ENCODE results near the gene ZNF423.

Gene ZNF423

GRCh38 chr16:49608098-49608497, 247.8 kb downstream of the ZNF423 start:
- Mint-ChIP-seq H3K36me3 (peaks cover 2% of the 10 kb centered on the region), H3K4me3 (no peak overlapping the region), H3K27me3 (peaks cover 12% of the 10 kb centered on the region), H3K4me1 (no peaks in the 10 kb centered on the region), H3K9me3 (peaks cover 2% of the 10 kb centered on the region), H3K27ac (no peak overlapping the region)
- no peak for ATAC-seq (ENCODE audit: low read depth)
- DNase-seq (ENCODE audit: low spot score in 2 of 2), result no peak

- H3K36me3 Mint-ChIP-seq, result peaks cover 2% of the 10 kb centered on the region
- no peak overlapping the region for H3K4me3 Mint-ChIP-seq
- DNase-seq (ENCODE audit: low spot score in 2 of 2) (no peak), ATAC-seq (ENCODE audit: low read depth) (no peak)
- peaks cover 2% of the 10 kb centered on the region for H3K9me3 Mint-ChIP-seq
- H3K27me3 Mint-ChIP-seq, result peaks cover 10% of the 10 kb centered on the region
- no peak overlapping the region for H3K27ac Mint-ChIP-seq
- H3K4me1 Mint-ChIP-seq, result no peaks in the 10 kb centered on the region
Measured at GRCh38 chr16:49605536-49606254, 250.2 kb downstream of the ZNF423 start.

DNA sequence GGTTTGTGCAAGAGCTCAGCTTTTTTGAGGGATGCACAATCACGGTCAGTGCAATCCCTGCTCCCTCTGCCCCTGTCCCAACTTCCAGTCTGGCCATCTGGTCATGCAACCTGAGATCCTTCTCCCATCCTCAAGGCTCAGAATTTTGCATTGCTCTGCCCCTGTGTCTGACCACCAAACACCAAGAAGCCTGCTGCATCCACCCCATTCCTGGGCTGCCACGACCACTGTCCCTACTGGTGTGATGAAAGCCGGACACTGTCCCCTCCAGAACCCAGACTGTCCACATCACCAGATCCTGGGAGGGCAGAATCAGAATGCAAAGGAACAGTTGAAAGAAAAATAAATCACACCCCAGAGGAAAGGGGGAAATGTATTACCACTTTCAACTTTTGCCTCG, 251.3 kb downstream of the ZNF423 start:
- Mint-ChIP-seq H3K27ac (no peak overlapping the region), H3K4me1 (no peaks in the 10 kb centered on the region), H3K9me3 (peaks cover 2% of the 10 kb centered on the region), H3K27me3 (peaks cover 11% of the 10 kb centered on the region), H3K36me3 (peaks cover 2% of the 10 kb centered on the region), H3K4me3 (no peak overlapping the region)
- DNase-seq (ENCODE audit: low spot score in 2 of 2) (no peak), ATAC-seq (ENCODE audit: low read depth) (no peak)

DNA sequence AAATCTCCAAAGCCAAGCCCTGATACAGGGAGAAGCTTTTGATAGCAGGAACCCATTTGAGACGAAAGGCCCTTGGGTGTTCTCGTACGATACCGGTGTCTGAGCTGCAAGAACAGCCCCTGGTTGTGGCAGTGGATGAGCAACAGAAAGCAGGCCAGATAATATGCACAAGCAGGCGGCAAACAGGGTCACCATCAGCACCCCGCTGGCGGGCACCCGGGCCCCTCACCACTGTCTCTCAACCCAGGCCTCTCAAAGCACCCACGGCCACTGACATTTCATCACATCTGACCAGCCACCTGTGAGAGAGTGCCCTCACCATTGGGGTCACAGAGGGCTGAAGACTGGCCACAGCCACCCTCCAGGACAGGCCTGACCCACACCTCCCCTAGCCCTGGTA, 252.0 kb downstream of the ZNF423 start:
- H3K36me3 Mint-ChIP-seq, result no peaks in the 10 kb centered on the region
- H3K27ac Mint-ChIP-seq, result no peak overlapping the region
- H3K9me3 Mint-ChIP-seq, result no peaks in the 10 kb centered on the region
- DNase-seq (ENCODE audit: low spot score in 2 of 2) (no peak), ATAC-seq (ENCODE audit: low read depth) (no peak)
- no peaks in the 10 kb centered on the region for H3K4me1 Mint-ChIP-seq
- peaks cover 11% of the 10 kb centered on the region for H3K27me3 Mint-ChIP-seq
- no peak overlapping the region for H3K4me3 Mint-ChIP-seq

- no peak overlapping the region for H3K27ac Mint-ChIP-seq
Measured at GRCh38 chr16:49602976-49603310, 253.0 kb downstream of the ZNF423 start.

DNA sequence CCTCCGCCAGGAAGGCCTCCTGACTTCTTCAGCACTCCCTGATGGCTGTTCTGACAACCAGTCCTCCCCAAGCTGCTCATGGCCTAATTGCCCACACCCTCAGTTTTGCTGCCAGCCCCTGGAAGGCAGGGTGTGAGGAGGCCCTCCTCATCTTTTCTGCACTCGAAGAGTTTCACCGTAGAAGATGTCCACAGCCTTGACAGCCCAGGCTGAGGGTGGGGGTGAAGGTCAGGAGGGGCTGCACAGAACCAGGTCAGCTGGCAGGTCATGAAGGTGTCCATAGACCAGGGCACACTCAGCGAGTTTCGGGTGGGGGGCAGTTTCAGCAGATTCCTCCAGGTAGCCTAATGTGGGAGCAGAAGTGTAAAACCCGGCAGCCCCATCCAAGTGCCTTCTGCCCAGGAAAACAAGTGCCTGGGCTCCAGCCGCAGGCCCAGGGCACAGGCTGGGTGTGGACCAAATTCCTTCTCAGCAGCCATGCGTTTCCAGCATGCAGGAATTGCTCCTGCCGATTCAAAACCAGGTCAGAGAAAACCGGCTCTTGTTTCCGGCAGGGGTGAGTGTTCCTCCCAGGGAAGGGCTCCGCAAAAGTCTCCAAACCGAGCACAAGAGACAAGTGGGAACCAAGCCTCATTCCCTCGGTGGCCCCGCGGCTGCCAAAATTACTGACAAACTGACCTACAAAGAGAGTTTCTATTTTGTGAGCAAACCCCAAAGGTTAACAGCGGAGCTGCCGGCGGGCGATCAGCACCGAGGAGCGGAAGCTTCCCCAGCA, 253.5 kb downstream of the ZNF423 start:
- Mint-ChIP-seq H3K27ac (no peak overlapping the region), H3K36me3 (no peaks in the 10 kb centered on the region), H3K4me1 (no peaks in the 10 kb centered on the region), H3K27me3 (peaks cover 11% of the 10 kb centered on the region), H3K9me3 (no peaks in the 10 kb centered on the region), H3K4me3 (no peak overlapping the region)
- ATAC-seq (ENCODE audit: low read depth) (no peak), DNase-seq (ENCODE audit: low spot score in 2 of 2) (no peak)

More at GRCh38 chr16:49602976-49603310, 253.0 kb downstream of the ZNF423 start:
- H3K36me3 Mint-ChIP-seq, result no peaks in the 10 kb centered on the region
- H3K4me3 Mint-ChIP-seq, result no peak overlapping the region
- no peak for DNase-seq (ENCODE audit: low spot score in 2 of 2)
- no peaks in the 10 kb centered on the region for H3K4me1 Mint-ChIP-seq
- no peaks in the 10 kb centered on the region for H3K9me3 Mint-ChIP-seq
- no peak for ATAC-seq (ENCODE audit: low read depth)
- peaks cover 11% of the 10 kb centered on the region for H3K27me3 Mint-ChIP-seq

GRCh38 chr16:49601576-49601975, 254.3 kb downstream of the ZNF423 start:
- Mint-ChIP-seq H3K36me3 (no peaks in the 10 kb centered on the region), H3K27ac (no peak overlapping the region), H3K4me3 (no peak overlapping the region), H3K4me1 (no peaks in the 10 kb centered on the region), H3K9me3 (no peaks in the 10 kb centered on the region), H3K27me3 (peaks cover 10% of the 10 kb centered on the region)
- ATAC-seq (ENCODE audit: low read depth) (no peak), DNase-seq (ENCODE audit: low spot score in 2 of 2) (no peak)

DNA sequence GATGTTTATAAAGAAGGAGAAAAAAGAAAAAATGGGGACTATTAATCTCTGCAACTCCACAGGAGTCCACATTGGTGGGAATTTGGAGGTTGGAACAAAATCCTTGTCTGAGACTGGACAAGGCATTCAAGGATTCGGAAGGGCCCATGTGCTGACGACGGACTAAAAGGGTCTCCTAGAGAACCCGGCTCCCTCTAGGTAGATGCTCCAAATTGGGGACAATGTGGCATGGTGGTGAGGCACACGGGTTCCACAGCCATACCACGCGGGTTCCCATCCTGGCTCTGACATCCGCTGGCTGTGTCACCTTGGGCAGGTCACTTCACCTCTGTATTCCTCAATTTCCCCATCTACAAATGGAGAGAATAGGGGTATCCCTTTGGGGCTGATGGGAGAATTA, 254.9 kb downstream of the ZNF423 start:
- no peaks in the 10 kb centered on the region for H3K9me3 Mint-ChIP-seq
- no peak overlapping the region for H3K4me3 Mint-ChIP-seq
- H3K36me3 Mint-ChIP-seq, result no peaks in the 10 kb centered on the region
- H3K27me3 Mint-ChIP-seq, result peaks cover 7% of the 10 kb centered on the region
- no peaks in the 10 kb centered on the region for H3K4me1 Mint-ChIP-seq
- H3K27ac Mint-ChIP-seq, result no peak overlapping the region
- DNase-seq (ENCODE audit: low spot score in 2 of 2) (no peak), ATAC-seq (ENCODE audit: low read depth) (no peak)

GRCh38 chr16:49600536-49600935, 255.4 kb downstream of the ZNF423 start:
- DNase-seq (ENCODE audit: low spot score in 2 of 2) (no peak), ATAC-seq (ENCODE audit: low read depth) (no peak)
- H3K4me3 Mint-ChIP-seq, result no peak overlapping the region
- H3K9me3 Mint-ChIP-seq, result no peaks in the 10 kb centered on the region
- peaks cover 3% of the 10 kb centered on the region for H3K27me3 Mint-ChIP-seq
- no peaks in the 10 kb centered on the region for H3K4me1 Mint-ChIP-seq
- H3K27ac Mint-ChIP-seq, result no peak overlapping the region
- no peaks in the 10 kb centered on the region for H3K36me3 Mint-ChIP-seq

- no peak for ATAC-seq (ENCODE audit: low read depth)
- Mint-ChIP-seq H3K4me1 (no peaks in the 10 kb centered on the region), H3K27me3 (peaks cover 3% of the 10 kb centered on the region)
Measured at GRCh38 chr16:49599704-49600103, 256.2 kb downstream of the ZNF423 start.

GRCh38 chr16:49599281-49599680, 256.6 kb downstream of the ZNF423 start:
- Mint-ChIP-seq H3K36me3 (no peaks in the 10 kb centered on the region), H3K9me3 (no peaks in the 10 kb centered on the region), H3K27me3 (peaks cover 7% of the 10 kb centered on the region), H3K4me3 (no peak overlapping the region), H3K27ac (no peak overlapping the region), H3K4me1 (no peaks in the 10 kb centered on the region)
- no peak for DNase-seq (ENCODE audit: low spot score in 2 of 2)
- ATAC-seq (ENCODE audit: low read depth), result no peak

More at GRCh38 chr16:49599704-49600103, 256.2 kb downstream of the ZNF423 start:
- DNase-seq (ENCODE audit: low spot score in 2 of 2), result no peak
- H3K36me3 Mint-ChIP-seq, result no peaks in the 10 kb centered on the region
- no peaks in the 10 kb centered on the region for H3K9me3 Mint-ChIP-seq
- no peak overlapping the region for H3K27ac Mint-ChIP-seq
- no peak overlapping the region for H3K4me3 Mint-ChIP-seq

DNA sequence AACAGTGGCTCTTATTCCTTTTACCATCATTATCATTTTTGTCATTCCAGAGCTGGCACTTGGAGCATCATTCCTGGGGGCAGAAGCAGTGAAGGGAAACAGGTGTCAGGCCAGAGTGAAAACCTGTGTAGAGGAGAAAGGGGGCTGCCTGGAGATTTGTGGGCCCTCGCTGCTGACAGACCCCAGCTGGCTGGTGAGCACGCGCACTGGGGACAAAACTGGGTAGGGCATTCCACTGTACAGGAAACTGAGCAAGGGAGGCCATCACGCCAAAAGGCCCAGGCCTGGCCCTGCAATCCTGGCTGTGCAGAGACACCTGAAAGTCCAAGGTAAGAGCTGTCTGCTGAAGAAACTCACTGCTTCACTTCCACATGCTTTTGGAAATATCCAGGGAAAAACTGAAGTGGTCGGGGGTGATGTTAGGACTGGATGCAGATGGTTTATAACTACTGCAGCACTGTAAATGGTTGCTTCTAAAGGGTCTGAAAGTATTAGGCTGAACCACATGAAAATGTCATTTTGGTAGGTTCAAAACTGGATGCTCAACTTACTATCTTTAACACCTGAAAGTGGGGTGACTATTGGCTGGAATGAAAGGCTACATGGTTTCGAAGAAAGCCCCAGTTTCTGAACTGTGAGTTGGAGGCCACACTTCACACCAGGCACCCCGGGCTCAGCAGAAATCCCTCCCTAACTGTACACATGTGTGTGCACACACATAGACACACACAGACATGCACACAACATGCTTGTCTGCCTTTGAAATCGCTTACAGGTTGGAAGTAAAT, 257.3 kb downstream of the ZNF423 start:
- DNase-seq (ENCODE audit: low spot score in 2 of 2), result no peak
- no peaks in the 10 kb centered on the region for H3K36me3 Mint-ChIP-seq
- H3K9me3 Mint-ChIP-seq, result no peaks in the 10 kb centered on the region
- H3K4me3 Mint-ChIP-seq, result no peak overlapping the region
- ATAC-seq (ENCODE audit: low read depth), result no peak
- H3K27me3 Mint-ChIP-seq, result peaks cover 8% of the 10 kb centered on the region
- H3K27ac Mint-ChIP-seq, result no peak overlapping the region
- H3K4me1 Mint-ChIP-seq, result no peaks in the 10 kb centered on the region

- no peaks in the 10 kb centered on the region for H3K4me1 Mint-ChIP-seq
- ATAC-seq (ENCODE audit: low read depth), result no peak
- no peak overlapping the region for H3K4me3 Mint-ChIP-seq
Measured at GRCh38 chr16:49597796-49598195, 258.1 kb downstream of the ZNF423 start.

DNA sequence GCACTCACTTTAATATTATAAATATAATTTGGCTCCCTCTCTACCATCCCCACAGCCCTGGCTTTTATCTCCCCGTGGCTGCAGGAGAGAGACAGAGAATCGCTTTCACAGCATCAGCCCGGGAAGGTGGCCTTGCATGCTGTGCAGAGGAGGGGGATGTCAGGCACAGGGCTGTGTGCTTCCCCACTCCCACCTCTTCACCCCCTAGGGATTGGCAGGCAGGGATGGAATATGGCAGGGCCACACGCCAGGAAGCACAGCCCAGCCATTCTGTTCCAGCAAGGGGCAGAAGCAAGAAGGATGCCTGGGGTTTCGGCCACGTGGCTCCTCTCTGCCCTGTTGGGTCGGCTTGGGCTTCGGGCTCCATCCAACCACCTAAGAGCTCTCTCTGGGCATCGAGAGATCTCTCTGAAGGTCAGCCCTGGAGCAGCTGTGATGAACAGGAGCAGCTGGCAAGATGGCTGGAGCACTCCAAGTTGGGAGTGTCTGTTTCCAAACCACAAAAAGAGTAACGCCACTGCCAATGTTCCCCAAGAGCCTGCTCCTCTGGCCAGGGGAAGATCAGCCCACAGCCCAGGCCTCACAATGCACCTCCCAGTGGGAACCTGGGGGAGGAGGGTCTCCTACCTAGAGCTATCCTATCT, 259.1 kb downstream of the ZNF423 start:
- Mint-ChIP-seq H3K27ac (no peak overlapping the region), H3K27me3 (peaks cover 8% of the 10 kb centered on the region), H3K9me3 (no peaks in the 10 kb centered on the region), H3K4me1 (no peaks in the 10 kb centered on the region), H3K36me3 (no peaks in the 10 kb centered on the region), H3K4me3 (no peak overlapping the region)
- no peak for ATAC-seq (ENCODE audit: low read depth)
- DNase-seq (ENCODE audit: low spot score in 2 of 2), result no peak

More at GRCh38 chr16:49597796-49598195, 258.1 kb downstream of the ZNF423 start:
- no peaks in the 10 kb centered on the region for H3K36me3 Mint-ChIP-seq
- no peaks in the 10 kb centered on the region for H3K9me3 Mint-ChIP-seq
- H3K27ac Mint-ChIP-seq, result no peak overlapping the region
- no peak for DNase-seq (ENCODE audit: low spot score in 2 of 2)
- H3K27me3 Mint-ChIP-seq, result peaks cover 8% of the 10 kb centered on the region

Data from memory B cell (primary cell).